HUES64 (cell line): ENCODE data around the gene CPSF7. TPM values are rescaled to one million over a fixed set of nuclear protein-coding genes. Genes with fewer than 3 reads are reported as not detected.
A peak's percentile ranks its signal among the peaks of the same experiment; 100 is the strongest.

Source experiments
- H3K27ac ChIP-seq: 2 replicates; pipeline ENCODE4 v1.7.0; 2013; ENCODE audit warnings: low read depth, low read length, inconsistent platforms
- H3K27me3 ChIP-seq: 2 replicates; pipeline ENCODE4 v1.6.1; 2013; ENCODE audit warnings: mild to moderate bottlenecking, low read length; ENCODE audit not compliant: insufficient read depth
- H3K36me3 ChIP-seq: 2 replicates; pipeline ENCODE4 v1.6.1; 2013; ENCODE audit warnings: mild to moderate bottlenecking, low read length; ENCODE audit not compliant: insufficient read depth
- H3K4me1 ChIP-seq: 2 replicates; pipeline ENCODE4 v1.6.1; 2013; ENCODE audit warnings: mild to moderate bottlenecking, low read length, moderate library complexity; ENCODE audit not compliant: insufficient read depth
- H3K4me3 ChIP-seq: 2 replicates; pipeline ENCODE4 v1.5.1; 2013; ENCODE audit warnings: mild to moderate bottlenecking, low read length, moderate library complexity
- H3K9ac ChIP-seq: 2 replicates; pipeline ENCODE4 v1.6.1; 2013; ENCODE audit warnings: mild to moderate bottlenecking, low read depth, low read length
- H3K9me3 ChIP-seq: 2 replicates; pipeline ENCODE4 v1.6.1; 2013; ENCODE audit warnings: low read depth, low read length; ENCODE audit not compliant: insufficient read depth
- WGBS: fragments of 150-250, 120-280 bp; methylation state at CpG from one replicate; pipeline ENCODE4 v1.1.7; 2013; ENCODE audit warnings: missing lambda C conversion rate; 5-methylcytosine and 5-hydroxymethylcytosine counted together
- polyA plus RNA-seq, 2 experiments: library from polyadenylated mRNA; stranded (reverse); fragments of 50-300 nt; gene quantifications; one replicate each; pipeline ENCODE4 v1.2.3, GENCODE V29; 2013

The CPSF7 gene, protein sequence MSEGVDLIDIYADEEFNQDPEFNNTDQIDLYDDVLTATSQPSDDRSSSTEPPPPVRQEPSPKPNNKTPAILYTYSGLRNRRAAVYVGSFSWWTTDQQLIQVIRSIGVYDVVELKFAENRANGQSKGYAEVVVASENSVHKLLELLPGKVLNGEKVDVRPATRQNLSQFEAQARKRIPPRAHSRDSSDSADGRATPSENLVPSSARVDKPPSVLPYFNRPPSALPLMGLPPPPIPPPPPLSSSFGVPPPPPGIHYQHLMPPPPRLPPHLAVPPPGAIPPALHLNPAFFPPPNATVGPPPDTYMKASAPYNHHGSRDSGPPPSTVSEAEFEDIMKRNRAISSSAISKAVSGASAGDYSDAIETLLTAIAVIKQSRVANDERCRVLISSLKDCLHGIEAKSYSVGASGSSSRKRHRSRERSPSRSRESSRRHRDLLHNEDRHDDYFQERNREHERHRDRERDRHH
- 74.2 TPM for polyA plus RNA-seq (2013, experiment 1 of 2)
- polyA plus RNA-seq (2013, experiment 2 of 2) = 67.8 TPM

DNA sequence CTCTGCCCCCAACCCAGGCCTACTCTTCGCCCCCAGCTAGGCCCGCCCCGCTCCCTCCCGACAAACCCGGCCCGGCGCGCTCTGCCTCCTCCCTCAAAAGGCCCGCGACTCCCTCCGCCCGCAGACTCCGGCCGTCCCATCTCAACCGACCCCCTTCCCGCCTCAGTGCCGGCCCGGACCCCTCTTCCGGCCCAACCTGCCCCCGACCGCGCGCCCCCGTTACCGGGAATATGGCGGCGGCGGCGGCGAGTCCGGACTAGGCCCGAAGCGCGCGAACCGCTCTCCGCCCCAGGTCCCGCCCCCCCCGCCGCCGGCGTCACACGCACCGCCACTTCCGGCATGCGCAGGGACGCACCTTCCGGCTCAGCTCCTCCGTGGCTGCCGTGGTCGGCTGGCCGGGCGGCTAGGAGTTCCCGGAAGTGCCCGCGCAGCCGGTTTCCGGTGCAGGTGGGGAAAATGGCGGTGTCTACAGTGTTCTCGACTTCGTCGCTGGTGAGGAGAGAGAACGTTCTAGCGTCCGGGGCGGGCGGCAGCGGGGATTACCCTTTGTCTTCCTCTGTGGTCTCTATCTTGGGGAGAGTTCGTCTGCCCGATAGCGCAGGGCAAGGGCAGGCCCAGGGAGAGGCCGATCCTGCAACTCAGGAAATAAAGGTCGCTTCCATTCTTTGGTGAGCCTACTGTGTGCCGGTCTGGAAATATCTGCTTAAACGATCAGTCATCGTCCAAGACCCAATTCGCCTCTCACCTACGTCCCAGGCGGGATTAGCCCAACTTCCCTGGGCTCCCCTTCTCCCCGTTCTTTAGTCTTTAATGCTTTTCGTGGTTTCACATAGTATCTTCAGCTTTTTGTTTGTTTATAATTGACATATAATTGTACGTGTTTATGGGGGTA lies at the start of gene CPSF7, which contains the start of gene SDHAF2:
TSS of gene CPSF7 (minus strand) at position 285 of the 892 bp plus-strand sequence. CDS start 740 bp downstream, outside the sequence.
TSS of gene SDHAF2 (plus strand) at position 434 of the 892 bp plus-strand sequence. CDS start at position 457, 23 bp downstream.
- H3K27me3 ChIP-seq = no peaks in the 10 kb centered on the region

DNA sequence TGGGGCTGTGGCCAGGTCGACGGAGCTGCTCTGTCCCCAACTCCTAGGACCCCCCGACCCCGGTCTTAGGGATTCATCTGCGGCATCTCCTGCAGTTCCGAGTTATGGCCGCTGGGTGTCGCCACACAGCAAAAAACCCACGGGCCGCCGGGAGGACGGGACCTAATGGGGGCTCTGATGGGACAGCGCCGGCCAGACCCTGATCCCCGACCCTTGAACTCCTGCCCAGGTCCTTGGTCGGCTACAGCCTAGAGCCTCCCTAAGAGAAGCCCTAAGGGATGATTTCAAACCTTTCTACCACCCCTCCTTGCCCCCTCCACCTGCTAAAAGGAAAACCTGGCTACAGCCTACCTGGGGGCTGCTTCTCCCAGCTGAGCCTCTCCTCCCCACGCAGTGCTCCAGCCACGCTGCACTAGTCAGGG lies 48.0 kb upstream of the CPSF7 start:
- Histone ChIP-seq H3K9me3 (no peaks in the 10 kb centered on the region), H3K36me3 (no peaks in the 10 kb centered on the region), H3K27me3 (no peaks in the 10 kb centered on the region), H3K4me3 (no peak overlapping the region), H3K27ac (no peak overlapping the region), H3K4me1 (peaks cover 10% of the 10 kb centered on the region), H3K9ac (no peak overlapping the region)
- 9% methylated on average over 18 of the region's 18 CpGs for WGBS

More for the DNA sequence above, at the start of gene CPSF7, which contains the start of gene SDHAF2:
- Histone ChIP-seq H3K9me3 (no peaks in the 10 kb centered on the region), H3K9ac (peak within 1 kb of the TSS; percentile 93), H3K4me3 (peak within 1 kb of the TSS; percentile 82), H3K27ac (peak within 1 kb of the TSS; percentile 98), H3K36me3 (peaks cover 42% of the 10 kb centered on the region), H3K4me1 (peaks cover 4% of the 10 kb centered on the region; the same call in 1 of the 2 replicates)
- under 1% methylated on average over 80 of the region's 82 CpGs for WGBS

DNA sequence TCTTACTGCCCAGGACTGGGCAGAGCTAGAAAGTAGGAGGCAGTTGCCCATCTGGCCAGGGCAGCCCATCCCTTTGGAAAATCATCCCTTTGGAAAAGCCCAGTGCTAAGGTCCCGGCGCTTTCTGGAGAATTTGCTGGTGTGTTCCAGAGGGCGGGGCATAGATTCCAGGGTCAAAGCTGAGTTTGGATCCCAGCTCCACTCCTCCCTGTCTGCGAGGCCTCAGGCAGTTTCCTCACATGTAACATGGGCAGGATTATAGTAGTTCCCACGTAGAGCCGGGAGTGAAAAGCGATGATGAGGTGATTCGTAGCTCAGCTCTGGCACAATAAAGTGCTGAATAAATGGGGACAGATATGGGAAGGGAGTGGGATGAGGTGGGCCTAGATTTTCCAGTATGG lies 47.4 kb upstream of the CPSF7 start:
- no peaks in the 10 kb centered on the region for H3K9me3 ChIP-seq
- H3K27me3 ChIP-seq = no peaks in the 10 kb centered on the region
- WGBS = 80% methylated on average over 8 of the region's 8 CpGs
- H3K9ac ChIP-seq = no peak overlapping the region
- H3K4me3 ChIP-seq = no peak overlapping the region
- no peaks in the 10 kb centered on the region for H3K36me3 ChIP-seq
- peaks cover 9% of the 10 kb centered on the region for H3K4me1 ChIP-seq
- no peak overlapping the region for H3K27ac ChIP-seq

DNA sequence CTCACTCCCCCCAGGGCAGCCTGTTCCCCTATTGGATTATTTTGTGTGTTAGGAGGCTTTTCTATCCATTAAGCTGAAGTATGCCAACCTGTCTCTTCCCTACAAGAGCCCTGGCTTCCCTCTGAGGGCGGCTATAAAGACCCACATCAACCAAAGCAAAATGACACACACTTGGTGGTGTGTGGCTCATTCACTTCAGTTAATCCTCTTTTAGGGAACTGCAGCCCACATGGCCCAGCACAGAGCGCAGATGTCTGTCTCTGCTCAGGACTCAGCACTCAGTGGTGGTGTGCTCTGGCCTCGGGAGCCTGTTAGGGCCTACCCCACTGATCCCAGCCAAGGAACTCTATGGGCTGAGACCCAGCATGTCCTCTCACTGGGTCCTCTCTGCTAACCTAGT lies 46.6 kb upstream of the CPSF7 start:
- no peaks in the 10 kb centered on the region for H3K9me3 ChIP-seq
- no peaks in the 10 kb centered on the region for H3K27me3 ChIP-seq
- H3K9ac ChIP-seq = no peak overlapping the region
- no peak overlapping the region for H3K4me3 ChIP-seq
- peaks cover 4% of the 10 kb centered on the region for H3K4me1 ChIP-seq
- no peak overlapping the region for H3K27ac ChIP-seq
- 95% methylated on average over 3 of the region's 3 CpGs for WGBS
- no peaks in the 10 kb centered on the region for H3K36me3 ChIP-seq

DNA sequence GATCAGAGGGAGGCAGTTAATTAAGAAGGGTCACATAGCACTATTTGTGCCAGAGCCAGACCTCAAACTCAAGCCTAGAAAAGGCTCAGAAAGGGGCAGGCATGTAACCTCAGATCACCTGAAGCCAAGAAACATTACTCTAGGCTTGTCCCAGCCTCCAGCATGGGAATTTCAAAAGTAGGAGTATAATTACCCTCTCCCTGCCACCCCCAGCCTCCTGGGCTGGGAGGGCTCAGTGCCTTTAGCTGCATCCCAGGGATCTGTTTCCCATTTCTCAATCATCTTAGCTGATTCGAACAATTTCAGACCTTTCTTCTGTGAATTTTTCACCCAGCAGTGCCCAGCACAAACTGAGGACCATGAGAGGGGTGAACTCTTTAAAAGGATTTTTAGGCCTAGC lies 45.7 kb upstream of the CPSF7 start:
- Histone ChIP-seq H3K27me3 (no peaks in the 10 kb centered on the region), H3K4me3 (no peak overlapping the region), H3K27ac (no peak overlapping the region), H3K9me3 (no peaks in the 10 kb centered on the region), H3K4me1 (no peaks in the 10 kb centered on the region), H3K36me3 (no peaks in the 10 kb centered on the region), H3K9ac (no peak overlapping the region; the same call in 1 of the 2 replicates)
- WGBS = 96% methylated on average over 1 of the region's 1 CpG

DNA sequence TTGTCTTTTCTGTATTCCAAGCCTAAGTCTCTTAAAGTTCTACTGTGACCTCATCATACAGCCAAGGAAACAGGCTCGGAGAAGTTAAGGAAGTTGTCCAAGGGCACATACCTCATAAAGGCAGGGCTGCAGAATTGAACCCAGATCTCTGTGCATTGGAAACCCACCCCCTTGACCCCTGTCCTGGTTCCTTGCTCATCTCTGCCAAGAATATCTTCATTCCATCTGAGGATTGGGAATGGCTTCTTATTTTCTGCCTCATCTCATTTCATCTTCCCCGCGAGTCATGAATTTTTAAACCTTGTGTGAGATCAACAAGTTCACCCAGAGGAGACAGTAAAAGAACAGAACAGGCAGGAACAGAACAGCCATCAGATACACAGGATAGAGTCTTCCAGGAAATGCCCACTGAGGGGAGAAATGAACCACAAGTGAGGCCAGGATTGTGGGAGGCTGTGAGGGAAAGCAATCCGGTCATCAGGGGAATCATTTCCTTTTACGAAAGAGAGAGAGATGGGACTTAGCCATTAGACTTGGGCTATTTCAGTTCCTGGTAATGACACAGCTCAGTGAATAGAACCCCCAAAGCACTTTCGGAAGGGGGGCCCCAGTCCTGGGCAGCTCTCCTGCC lies 44.4 kb upstream of the CPSF7 start:
- no peaks in the 10 kb centered on the region for H3K36me3 ChIP-seq
- no peak overlapping the region for H3K27ac ChIP-seq
- WGBS = 93% methylated on average over 6 of the region's 6 CpGs
- no peaks in the 10 kb centered on the region for H3K4me1 ChIP-seq
- H3K4me3 ChIP-seq = no peak overlapping the region
- no peaks in the 10 kb centered on the region for H3K27me3 ChIP-seq
- no peaks in the 10 kb centered on the region for H3K9me3 ChIP-seq
- no peak overlapping the region for H3K9ac ChIP-seq

DNA sequence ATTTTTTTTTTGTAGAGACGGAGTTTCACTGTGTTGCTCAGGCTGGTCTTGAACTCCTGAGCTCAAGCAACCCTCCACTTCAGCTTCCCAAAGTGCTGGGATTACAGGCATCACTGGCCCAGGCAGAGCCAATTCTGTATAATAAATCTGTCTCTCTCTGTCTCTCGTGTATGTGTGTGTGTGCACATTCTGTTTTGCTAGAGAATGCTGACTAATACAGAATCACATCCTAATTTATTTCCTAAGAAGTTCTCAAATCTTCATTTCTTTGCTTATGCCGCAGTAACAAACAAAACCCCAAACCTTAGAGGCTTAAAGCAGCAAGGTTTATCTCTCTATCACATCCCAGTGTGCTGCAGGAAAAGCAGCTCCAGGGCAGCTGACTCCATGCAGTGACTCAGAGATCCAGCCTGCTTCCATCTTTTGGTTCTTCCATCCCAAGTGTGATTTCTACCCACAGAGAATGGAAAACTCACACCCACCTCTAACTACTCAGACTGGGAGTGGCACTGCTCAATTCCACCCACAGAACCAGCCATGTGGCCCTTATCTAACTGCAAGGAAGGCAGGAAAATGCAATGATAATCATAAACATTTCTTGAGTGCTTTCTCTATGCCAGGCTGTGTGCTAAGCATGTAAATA lies 43.7 kb upstream of the CPSF7 start:
- Histone ChIP-seq H3K9me3 (no peaks in the 10 kb centered on the region), H3K9ac (no peak overlapping the region), H3K27me3 (no peaks in the 10 kb centered on the region), H3K27ac (no peak overlapping the region), H3K36me3 (no peaks in the 10 kb centered on the region), H3K4me3 (no peak overlapping the region), H3K4me1 (no peaks in the 10 kb centered on the region)
- 98% methylated on average over 3 of the region's 3 CpGs for WGBS

DNA sequence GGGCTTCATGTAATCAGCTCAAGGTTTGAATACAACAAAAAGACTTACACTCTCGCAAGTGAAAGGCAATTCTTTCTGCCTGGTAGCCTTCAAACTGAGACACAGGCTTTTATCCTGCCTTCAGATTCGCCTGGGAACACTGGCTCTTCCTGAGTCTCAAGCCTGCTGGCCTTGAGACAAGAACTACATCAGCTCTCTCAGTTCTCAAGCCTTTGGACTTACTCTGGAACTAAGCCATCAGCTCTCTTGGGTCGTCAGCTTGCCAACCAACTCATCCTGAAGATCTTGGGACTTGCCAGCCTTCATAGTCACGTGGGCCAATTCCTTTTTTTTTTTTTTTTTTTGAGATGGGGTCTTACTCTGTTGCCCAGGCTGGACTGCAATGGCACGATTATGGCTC lies 43.1 kb upstream of the CPSF7 start:
- H3K36me3 ChIP-seq = no peaks in the 10 kb centered on the region
- H3K9me3 ChIP-seq = no peaks in the 10 kb centered on the region
- H3K4me3 ChIP-seq = no peak overlapping the region
- H3K27ac ChIP-seq = no peak overlapping the region
- H3K9ac ChIP-seq = no peak overlapping the region
- 93% methylated on average over 5 of the region's 5 CpGs for WGBS
- no peaks in the 10 kb centered on the region for H3K4me1 ChIP-seq
- no peaks in the 10 kb centered on the region for H3K27me3 ChIP-seq

DNA sequence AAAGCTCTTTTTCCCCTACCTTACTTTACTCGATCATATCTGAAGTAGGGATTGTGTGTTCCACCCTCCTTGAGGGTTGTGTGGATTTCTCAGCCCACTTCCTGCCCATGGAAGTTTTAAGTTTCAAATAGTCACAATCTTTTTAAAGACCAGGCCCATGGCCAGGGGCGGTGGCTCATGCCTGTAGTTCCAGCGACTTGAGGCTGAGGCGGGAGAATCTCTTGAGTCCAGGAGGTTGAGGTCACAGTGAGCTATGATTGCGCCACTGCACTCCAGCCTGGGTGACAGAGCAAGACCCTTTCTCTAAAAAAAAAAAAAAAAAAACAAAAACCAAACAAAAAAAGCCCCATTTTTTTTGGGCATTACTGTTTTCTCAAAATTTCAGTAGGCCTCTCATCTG lies 42.5 kb upstream of the CPSF7 start:
- no peaks in the 10 kb centered on the region for H3K27me3 ChIP-seq
- H3K9me3 ChIP-seq = no peaks in the 10 kb centered on the region
- no peak overlapping the region for H3K27ac ChIP-seq
- H3K9ac ChIP-seq = no peak overlapping the region
- no peaks in the 10 kb centered on the region for H3K4me1 ChIP-seq
- no peaks in the 10 kb centered on the region for H3K36me3 ChIP-seq
- no peak overlapping the region for H3K4me3 ChIP-seq
- WGBS = 93% methylated on average over 4 of the region's 5 CpGs

DNA sequence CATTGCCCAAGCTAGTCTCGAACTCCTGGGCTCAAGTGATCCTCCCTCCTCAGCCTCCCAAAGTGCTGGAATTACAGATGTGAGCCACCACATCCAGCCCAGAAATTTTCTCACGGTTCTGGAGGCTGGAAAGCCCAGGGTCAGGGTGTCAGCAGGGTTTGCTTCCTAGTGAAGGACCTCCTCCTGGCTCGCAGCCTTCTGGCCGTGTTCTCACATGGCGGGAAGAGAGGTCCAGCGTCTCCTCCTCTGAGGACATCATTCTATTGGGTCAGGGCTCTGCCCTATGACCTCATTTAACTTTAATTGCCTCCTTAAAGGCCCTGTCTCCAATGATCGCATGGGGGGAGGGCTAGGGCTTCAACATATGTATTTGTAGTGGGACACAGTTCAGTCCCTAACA lies 38.2 kb upstream of the CPSF7 start:
- Histone ChIP-seq H3K36me3 (no peaks in the 10 kb centered on the region), H3K27me3 (no peaks in the 10 kb centered on the region), H3K9me3 (no peaks in the 10 kb centered on the region), H3K9ac (no peak overlapping the region), H3K4me1 (no peaks in the 10 kb centered on the region), H3K4me3 (no peak overlapping the region), H3K27ac (no peak overlapping the region)
- 93% methylated on average over 7 of the region's 7 CpGs for whole genome bisulfite sequencing
